ENCODE results near the gene CST3.

Gene CST3

DNA sequence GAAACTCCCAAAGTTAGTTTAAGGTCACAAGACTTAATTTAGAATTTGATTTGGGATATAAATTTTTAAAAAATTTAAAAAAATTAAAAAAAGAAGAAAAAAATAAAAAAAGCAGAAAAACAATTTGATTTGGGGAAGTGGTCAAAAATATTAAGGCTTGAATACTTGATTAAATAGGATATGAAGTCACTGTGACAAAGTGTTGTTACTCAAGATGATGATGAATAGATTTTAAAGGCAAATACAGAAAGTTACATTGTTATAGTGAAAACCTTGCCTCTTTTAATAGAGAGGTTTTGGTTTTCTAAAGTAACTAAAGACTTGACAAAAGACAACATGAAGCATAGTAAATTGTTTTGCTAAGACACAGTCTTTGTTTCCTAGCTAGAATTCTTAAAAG lies 39.3 kb downstream of the CST3 start:
- ATAC-seq: no peak

DNA sequence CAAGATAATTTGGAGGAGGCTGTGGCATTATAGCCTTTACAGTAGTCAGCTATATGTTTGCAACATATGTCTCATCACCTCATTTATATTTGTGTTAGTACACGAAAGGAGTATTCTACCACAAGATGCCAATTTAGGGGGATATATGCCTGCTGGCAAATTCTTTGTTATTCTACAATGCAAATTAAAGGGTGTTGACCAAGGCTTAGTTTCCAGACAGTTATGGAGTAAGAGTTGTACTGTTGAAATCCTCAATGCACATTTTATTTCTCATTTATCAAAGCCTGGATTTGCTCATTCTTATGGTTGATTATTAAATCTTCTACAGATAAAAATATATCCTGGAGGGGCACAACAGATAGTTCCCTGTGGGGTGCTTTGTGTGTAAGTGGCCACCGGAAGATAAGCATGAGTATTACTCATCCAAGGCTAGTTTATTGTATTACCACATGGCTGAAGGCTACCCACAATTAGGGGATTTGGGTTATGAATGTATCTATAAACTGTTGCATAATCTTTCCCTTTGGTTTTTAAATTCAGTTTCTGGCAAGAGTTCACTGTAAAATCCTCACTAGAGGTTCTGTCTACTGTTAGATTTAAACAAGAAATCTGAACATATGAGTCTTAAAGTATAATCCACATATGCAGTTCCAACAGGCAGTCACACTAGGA lies 41.0 kb downstream of the CST3 start:
- no peak for ATAC-seq

DNA sequence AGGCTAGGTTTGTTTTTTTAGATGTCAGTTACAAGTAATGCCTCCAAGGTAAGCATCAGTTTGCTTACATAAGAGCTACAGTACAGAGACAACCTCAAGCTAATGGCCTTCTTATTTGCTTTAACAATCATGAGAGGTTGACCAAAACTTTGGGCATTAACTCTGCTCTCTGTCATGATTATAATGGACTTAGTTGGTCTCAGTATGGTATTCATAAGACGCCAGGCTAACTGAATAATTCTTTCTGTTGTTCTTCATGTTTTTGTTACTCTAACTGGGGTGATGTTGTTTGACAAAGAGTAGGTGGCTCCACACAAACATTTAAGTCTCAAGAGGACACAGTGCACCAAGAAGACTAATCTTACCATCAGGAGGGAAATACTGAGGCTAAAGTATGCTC lies 41.8 kb downstream of the CST3 start:
- ATAC-seq: no peak

DNA sequence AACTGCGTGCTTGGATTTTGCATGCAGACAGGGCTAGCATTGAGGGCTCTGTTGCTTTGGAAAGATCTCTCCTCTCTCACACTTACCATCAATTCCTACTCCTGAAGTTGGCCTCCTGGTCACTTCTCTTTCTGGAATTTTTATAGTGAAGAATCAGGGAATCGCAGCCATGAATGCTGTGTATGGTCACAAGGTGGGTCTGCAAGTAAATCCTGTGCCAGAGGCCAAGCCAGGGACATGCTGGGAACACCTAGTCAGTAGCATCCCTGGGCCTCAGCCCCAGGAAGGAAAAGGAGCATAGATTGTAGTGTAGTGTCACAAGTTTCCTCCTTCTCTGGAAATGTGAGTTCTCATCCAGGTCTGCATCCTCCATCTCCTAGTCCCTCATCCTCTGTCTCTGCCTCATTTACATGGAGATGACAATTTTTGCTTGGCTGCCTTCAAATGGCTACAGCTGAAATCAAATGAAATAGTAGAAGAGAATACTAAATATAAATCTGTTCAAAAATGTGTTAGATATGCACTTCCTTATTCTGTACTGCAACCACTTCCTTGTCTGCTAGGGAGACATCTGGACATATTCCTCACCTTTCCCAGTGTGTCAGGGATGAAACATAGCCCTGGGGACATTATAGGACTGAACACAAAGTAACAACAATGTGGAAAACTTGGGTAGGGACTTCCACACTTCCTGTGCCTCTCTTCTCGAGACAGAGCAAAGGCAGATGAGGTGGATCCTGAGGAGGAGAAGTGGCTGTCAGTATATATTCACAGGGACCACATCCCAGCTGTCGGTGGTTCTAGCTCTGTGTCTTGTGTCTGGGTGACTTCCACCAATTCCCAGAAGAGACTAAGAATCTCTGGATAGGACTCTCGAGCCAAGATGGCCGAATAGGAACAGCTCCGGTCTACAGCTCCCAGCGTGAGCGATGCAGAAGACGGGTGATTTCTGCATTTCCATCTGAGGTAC lies 49.0 kb downstream of the CST3 start:
- ATAC-seq: no peak

DNA sequence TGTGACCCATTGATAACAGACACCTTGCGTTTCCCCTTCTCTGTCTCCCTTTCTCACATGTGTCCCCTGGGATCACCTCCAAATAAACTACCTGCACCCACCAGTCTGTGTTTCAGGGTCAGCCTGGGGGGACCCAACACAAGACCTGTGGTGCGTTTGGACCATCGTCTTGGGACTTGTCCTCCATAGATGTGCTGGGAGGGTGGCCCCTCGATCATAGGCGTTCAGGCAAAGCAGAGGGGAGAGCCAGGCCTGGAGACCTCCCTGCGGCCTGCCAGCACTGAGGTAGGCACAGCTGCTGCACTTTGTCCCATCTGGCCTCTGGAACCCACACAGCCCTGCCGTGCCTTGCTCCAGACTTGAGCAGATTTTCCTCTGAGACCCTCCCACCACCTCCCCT lies 50.1 kb downstream of the CST3 start:
- no peak for ATAC-seq

DNA sequence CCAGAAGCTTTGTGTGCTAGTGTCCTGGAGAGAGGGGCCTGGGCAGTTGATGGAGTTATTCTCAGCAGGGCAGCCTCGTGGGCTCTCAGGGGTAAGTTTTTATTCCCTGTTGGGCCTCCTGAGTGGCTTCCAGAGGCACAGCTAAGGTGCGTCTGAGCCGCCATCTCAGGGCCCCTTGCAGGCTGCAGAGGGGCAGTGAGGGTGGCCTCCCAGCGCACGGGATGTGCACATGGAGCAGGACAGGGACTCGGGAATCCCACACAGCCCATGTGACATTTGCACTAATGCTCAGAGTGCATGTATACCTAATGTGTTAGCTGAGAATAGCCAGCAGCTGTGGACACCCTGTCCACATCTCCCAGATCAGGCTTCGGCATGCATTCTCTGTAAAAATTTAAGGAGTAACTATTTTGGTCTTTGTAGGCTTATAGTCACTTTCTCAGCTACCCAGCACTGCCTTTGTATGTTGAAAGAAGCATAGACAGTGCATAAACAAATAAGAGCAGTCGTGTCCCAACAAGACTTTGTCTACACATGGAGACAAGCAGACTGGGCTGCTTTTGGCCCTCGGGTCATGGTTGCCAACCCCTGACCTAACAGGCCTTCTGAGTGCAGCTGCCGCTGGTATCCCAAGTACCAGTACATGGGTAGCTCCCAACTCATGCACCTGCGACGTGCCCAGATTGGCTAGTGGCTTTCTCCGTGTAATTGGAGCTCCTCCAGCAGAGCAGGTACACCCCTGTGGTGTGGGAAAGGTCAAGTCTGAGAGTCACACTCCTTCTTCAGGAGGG lies 50.8 kb downstream of the CST3 start:
- ATAC-seq: no peak

DNA sequence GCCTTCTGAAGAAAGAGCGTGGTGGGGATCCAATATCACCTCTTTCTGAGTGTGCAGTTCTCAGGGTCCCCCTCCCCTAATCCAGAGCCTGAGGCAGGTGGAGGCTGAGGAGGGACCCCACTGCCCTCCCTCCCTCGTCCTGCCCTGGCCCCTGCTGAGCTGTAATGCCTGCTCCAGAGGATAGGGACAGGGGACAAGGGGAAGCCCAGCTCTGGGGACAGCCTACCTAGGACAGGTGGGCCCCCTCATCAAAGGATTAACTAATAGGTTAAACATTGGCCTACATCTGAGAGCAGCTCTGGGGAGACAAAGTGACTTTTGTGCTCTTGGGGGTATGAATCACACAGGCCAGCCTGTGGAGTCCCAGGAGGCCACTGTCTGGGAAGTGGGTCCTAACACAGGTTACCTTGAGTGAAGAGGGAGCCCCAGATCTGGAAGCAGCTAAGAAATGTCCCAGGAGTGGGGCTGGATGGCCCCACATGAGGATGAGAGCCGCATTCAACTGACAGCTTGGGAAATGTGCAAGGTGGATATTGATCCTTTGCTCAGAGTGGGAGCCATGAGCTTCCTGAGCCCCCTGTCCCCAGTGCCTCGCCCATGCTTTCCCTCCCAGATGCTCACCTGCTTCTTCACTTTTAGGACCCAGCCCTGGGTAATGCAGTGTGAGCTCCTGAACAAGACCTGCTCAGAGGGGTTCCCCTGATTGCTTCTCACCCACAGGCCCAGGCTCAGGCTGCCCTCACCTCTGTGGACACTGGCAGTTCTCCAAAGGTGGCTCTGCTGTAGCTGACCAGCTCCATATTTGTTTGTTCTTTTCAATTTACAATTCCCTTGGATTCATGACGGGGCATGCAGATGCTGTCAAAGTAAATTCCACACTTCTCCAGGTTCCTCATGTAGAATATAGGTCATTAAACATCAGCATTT lies 51.7 kb downstream of the CST3 start:
- ATAC-seq: no peak

DNA sequence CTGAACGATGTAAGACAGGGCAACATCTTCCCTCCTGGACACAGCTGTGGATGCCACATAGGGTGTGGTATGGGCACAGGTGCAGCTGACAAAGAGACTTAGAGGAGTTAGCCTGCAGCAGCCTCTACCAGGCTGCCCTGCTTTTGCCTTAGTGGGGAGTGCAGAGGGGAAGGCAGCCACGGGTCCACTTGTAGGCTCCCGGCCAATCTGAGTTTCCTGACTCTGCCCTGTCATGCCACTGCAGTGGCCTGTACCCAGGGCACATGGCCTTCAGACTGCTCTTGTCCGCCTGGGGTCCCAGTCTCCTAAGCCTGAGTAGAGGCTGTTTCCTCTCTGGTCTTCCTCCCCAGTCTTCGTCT lies 52.3 kb downstream of the CST3 start:
- no peak for ATAC-seq

DNA sequence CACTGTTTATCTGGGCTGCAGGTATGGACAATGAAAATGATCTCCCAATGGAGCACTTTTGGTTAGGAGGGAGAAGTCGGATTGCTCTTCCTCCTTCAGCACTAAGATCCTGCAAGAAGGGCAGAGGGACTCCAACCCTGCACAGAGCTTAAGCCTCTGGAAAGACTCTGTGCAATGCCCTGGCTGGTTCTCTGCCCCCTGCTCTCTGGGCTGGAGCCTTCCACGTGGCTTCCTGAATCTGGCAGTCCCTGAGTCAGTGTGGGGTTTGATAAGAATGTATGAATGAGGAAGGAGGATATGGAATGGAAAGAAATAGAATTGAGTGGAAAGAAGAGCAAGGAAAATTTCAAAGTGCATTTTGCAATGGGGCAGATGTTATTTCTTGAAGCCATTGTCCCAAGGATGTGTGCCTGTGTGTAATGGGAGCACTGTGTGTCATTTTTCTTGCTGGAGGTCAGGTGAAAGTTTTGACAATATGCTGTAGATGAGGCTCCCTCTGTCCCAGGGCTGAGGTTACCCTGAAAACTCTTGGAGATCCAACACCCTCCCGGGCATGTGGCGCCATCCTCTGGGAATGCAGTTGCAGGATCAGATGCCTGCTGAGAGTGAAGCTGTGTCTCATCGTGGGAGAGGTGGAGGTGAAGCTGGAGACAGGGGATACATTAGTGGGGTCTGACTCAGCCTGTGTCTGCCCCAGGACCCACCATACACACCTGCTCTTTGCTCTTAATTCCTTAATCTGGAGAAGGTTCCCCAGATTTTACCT lies 53.1 kb downstream of the CST3 start:
- ATAC-seq: no peak

All from activated CD4-positive, CD25-positive, alpha-beta regulatory T cell treated with anti-CD3 and anti-CD28 coated beads, Interleukin-2, amount 50 U/mL, for 24 hours (primary cell).